PC-3 (cell line): ENCODE measurements around the gene CLPTM1L.

ENCODE experiments used
- CTCF ChIP-seq: fragments of 300-600 bp; sonication (generic); conservative IDR thresholded peaks from 2 replicates; pipeline ENCODE4 v1.5.1; 2017; ENCODE audit warnings: antibody characterized with exemption, low read depth, mild to moderate bottlenecking, low read length
- EZH2 ChIP-seq: fragments of 300-600 bp; sonication (generic); IDR thresholded peaks from one replicate; pipeline ENCODE4 v1.6.1; 2017; ENCODE audit warnings: antibody characterized with exemption, mild to moderate bottlenecking, low read length; ENCODE audit not compliant: unreplicated experiment

GRCh38 chr5:1314564-1314982, 30.3 kb downstream of the CLPTM1L start:
- no peak for TF ChIP-seq CTCF
- no peak for TF ChIP-seq EZH2
